HFFc6 (cell line): Measurements from ENCODE around the gene PNKD. TPM values are rescaled to one million over a fixed set of nuclear protein-coding genes. Genes with fewer than 3 reads are reported as not detected.
"Not testable (repeated sequence)": the region's sequence is repeated elsewhere in the genome, so short reads cannot be mapped to it uniquely, and the experiment has no call there.

Experiments
- DNase-seq: peaks from one replicate; pipeline ENCODE4 v3.0.0-alpha.2; 2018
- H3K27ac Mint-ChIP-seq: 2 replicates; pipeline ENCODE4 v1.8.0; 2020; ENCODE audit warnings: mild to moderate bottlenecking, mixed read lengths
- H3K27me3 Mint-ChIP-seq: 2 replicates; pipeline ENCODE4 v1.8.0; 2021; ENCODE audit warnings: mild to moderate bottlenecking, moderate library complexity, mixed read lengths; ENCODE audit not compliant: insufficient read depth
- H3K36me3 Mint-ChIP-seq: 2 replicates; pipeline ENCODE4 v1.8.0; 2021; ENCODE audit warnings: low read depth, mixed read lengths
- H3K4me1 Mint-ChIP-seq: 2 replicates; pipeline ENCODE4 v1.8.0; 2020; ENCODE audit warnings: low read depth, mixed read lengths
- H3K4me3 Mint-ChIP-seq: 2 replicates; pipeline ENCODE4 v1.8.0; 2020; ENCODE audit warnings: mild to moderate bottlenecking, moderate library complexity, mixed read lengths
- H3K9me3 Mint-ChIP-seq: 2 replicates; pipeline ENCODE4 v1.8.0; 2020; ENCODE audit warnings: mild to moderate bottlenecking, mixed read lengths
- CTCF ChIP-seq: fragments of 200-600 bp; sonication (generic); IDR thresholded peaks from 2 replicates; pipeline ENCODE4 v1.5.0; 2021; ENCODE audit warnings: antibody characterized with exemption, mild to moderate bottlenecking
- total RNA-seq, 6 experiments: library from RNA; stranded (reverse); fragmentation: NEBNext Ultra II Directional; extraction: Animal tissue kit (Norgen Biotek cat#: 25700); gene quantifications; 2 replicates in 1 of 6; 3 replicates in 5 of 6; pipeline ENCODE4 v1.2.3, GENCODE V29; 2021

The PNKD gene
- total RNA-seq, 6 experiments from 2014 or later, result 50.8 to 62.8 (median 57.7) TPM

- peaks cover 17% of the 10 kb centered on the region for H3K27me3 Mint-ChIP-seq
- no peak overlapping the region for H3K27ac Mint-ChIP-seq
- TF ChIP-seq CTCF, result no peak
- H3K36me3 Mint-ChIP-seq, result no peaks in the 10 kb centered on the region
- no peak for DNase-seq
- H3K4me3 Mint-ChIP-seq, result no peak overlapping the region
- H3K4me1 Mint-ChIP-seq, result peaks cover 7% of the 10 kb centered on the region; the same call in 1 of the 2 replicates
- H3K9me3 Mint-ChIP-seq, result no peaks in the 10 kb centered on the region
These were observed 35.1 kb downstream of the PNKD start for GRCh38 chr2:218305383-218305782.

GRCh38 chr2:218306184-218306920 is 36.0 kb downstream of the PNKD start:
- Mint-ChIP-seq H3K4me3 (no peak overlapping the region), H3K27ac (no peak overlapping the region), H3K4me1 (peaks cover 2% of the 10 kb centered on the region; the same call in 1 of the 2 replicates), H3K36me3 (no peaks in the 10 kb centered on the region), H3K9me3 (no peaks in the 10 kb centered on the region), H3K27me3 (peaks cover 17% of the 10 kb centered on the region)
- TF ChIP-seq CTCF, result no peak
- no peak for DNase-seq

GRCh38 chr2:218307415-218308090 is 37.2 kb downstream of the PNKD start:
- Mint-ChIP-seq H3K36me3 (no peaks in the 10 kb centered on the region), H3K4me1 (no peaks in the 10 kb centered on the region), H3K4me3 (no peak overlapping the region), H3K27ac (no peak overlapping the region), H3K27me3 (peaks cover 19% of the 10 kb centered on the region), H3K9me3 (no peaks in the 10 kb centered on the region)
- DNase-seq, result no peak
- TF ChIP-seq CTCF, result no peak

GRCh38 chr2:218310853-218311540 is 40.7 kb downstream of the PNKD start:
- no peak for TF ChIP-seq CTCF
- no peak overlapping the region for H3K4me3 Mint-ChIP-seq
- DNase-seq, result no peak
- H3K4me1 Mint-ChIP-seq, result peaks cover 7% of the 10 kb centered on the region; the same call in 1 of the 2 replicates
- no peaks in the 10 kb centered on the region for H3K36me3 Mint-ChIP-seq
- H3K27ac Mint-ChIP-seq, result no peak overlapping the region
- peaks cover 19% of the 10 kb centered on the region for H3K27me3 Mint-ChIP-seq
- no peaks in the 10 kb centered on the region for H3K9me3 Mint-ChIP-seq

- not testable (repeated sequence) for H3K27ac Mint-ChIP-seq, H3K36me3 Mint-ChIP-seq, DNase-seq, H3K9me3 Mint-ChIP-seq, H3K4me3 Mint-ChIP-seq
- Mint-ChIP-seq H3K4me1 (peaks cover 14% of the 10 kb centered on the region; the same call in 1 of the 2 replicates), H3K27me3 (peaks cover 13% of the 10 kb centered on the region)
These were observed 41.4 kb downstream of the PNKD start for GRCh38 chr2:218311541-218312266.
